GM18508 (cell line): ENCODE measurements around the gene UFSP2.
A peak's percentile ranks its signal among the peaks of the same experiment; 100 is the strongest.

ENCODE experiments used
- ATAC-seq: cut with Tn5 transposase; IDR thresholded peaks from one replicate; pipeline ENCODE4 v1.9.1; 2021; ENCODE audit warnings: moderate number of reproducible peaks; ENCODE audit not compliant: insufficient read depth, unreplicated experiment

UFSP2 gene

GRCh38 chr4:185425647-185426352 is at the start of gene UFSP2:
Gene UFSP2 (minus strand): TSS chr4:185425964. CDS start chr4:185425868, 96 bp downstream.
- ATAC-seq = peak; percentile 91

GRCh38 chr4:185473247-185473646 is 47.5 kb upstream of the UFSP2 start:
- ATAC-seq = no peak

GRCh38 chr4:185472103-185472542 is 46.4 kb upstream of the UFSP2 start:
- ATAC-seq = no peak

GRCh38 chr4:185471235-185472102 is 45.7 kb upstream of the UFSP2 start, which contains the start of gene CCDC110:
Gene CCDC110 (minus strand): TSS chr4:185471733. CDS start chr4:185471683, 50 bp downstream.
- ATAC-seq = peak; percentile 44

- ATAC-seq = no peak
Observed at GRCh38 chr4:185470501-185471195, 44.9 kb upstream of the UFSP2 start.

GRCh38 chr4:185469580-185470154 is 43.9 kb upstream of the UFSP2 start:
- no peak for ATAC-seq

GRCh38 chr4:185468999-185469398 is 43.2 kb upstream of the UFSP2 start:
- no peak for ATAC-seq

- no peak for ATAC-seq
Observed at GRCh38 chr4:185467991-185468390, 42.2 kb upstream of the UFSP2 start.

GRCh38 chr4:185467101-185467500 is 41.3 kb upstream of the UFSP2 start:
- ATAC-seq = no peak

- ATAC-seq = no peak
Observed at GRCh38 chr4:185465707-185466106, 39.9 kb upstream of the UFSP2 start.

GRCh38 chr4:185464887-185465286 is 39.1 kb upstream of the UFSP2 start:
- no peak for ATAC-seq

- no peak for ATAC-seq
Observed at GRCh38 chr4:185464183-185464582, 38.4 kb upstream of the UFSP2 start.

- ATAC-seq = no peak
Observed at GRCh38 chr4:185463541-185463940, 37.8 kb upstream of the UFSP2 start.

GRCh38 chr4:185461565-185461964 is 35.8 kb upstream of the UFSP2 start:
- no peak for ATAC-seq

- no peak for ATAC-seq
Observed at GRCh38 chr4:185457136-185457535, 31.4 kb upstream of the UFSP2 start.

- no peak for ATAC-seq
Observed at GRCh38 chr4:185456131-185456530, 30.4 kb upstream of the UFSP2 start.

- ATAC-seq = no peak
Observed at GRCh38 chr4:185445209-185445608, 19.4 kb upstream of the UFSP2 start.

- ATAC-seq = no peak
Observed at GRCh38 chr4:185441479-185441878, 15.7 kb upstream of the UFSP2 start.

GRCh38 chr4:185437809-185438208 is 12.0 kb upstream of the UFSP2 start:
- ATAC-seq = no peak

GRCh38 chr4:185435466-185435865 is 9.7 kb upstream of the UFSP2 start:
- ATAC-seq = no peak
